GM19467 (cell line): ENCODE data around the gene ASIC1.
A peak's percentile ranks its signal among the peaks of the same experiment; 100 is the strongest.
"Not testable (repeated sequence)": the region's sequence is repeated elsewhere in the genome, so short reads cannot be mapped to it uniquely, and the experiment has no call there.

Source experiments
- ATAC-seq: cut with Tn5 transposase; IDR thresholded peaks from one replicate; pipeline ENCODE4 v1.9.1; 2021; ENCODE audit warnings: mild to moderate bottlenecking, moderate library complexity; ENCODE audit not compliant: unreplicated experiment

ASIC1 gene

GRCh38 chr12:50057000-50057841 lies at the start of gene ASIC1:
TSS of gene ASIC1 (plus strand) at chr12:50057596. CDS start at chr12:50058767, 1,171 bp downstream.
- no peak for ATAC-seq

DNA sequence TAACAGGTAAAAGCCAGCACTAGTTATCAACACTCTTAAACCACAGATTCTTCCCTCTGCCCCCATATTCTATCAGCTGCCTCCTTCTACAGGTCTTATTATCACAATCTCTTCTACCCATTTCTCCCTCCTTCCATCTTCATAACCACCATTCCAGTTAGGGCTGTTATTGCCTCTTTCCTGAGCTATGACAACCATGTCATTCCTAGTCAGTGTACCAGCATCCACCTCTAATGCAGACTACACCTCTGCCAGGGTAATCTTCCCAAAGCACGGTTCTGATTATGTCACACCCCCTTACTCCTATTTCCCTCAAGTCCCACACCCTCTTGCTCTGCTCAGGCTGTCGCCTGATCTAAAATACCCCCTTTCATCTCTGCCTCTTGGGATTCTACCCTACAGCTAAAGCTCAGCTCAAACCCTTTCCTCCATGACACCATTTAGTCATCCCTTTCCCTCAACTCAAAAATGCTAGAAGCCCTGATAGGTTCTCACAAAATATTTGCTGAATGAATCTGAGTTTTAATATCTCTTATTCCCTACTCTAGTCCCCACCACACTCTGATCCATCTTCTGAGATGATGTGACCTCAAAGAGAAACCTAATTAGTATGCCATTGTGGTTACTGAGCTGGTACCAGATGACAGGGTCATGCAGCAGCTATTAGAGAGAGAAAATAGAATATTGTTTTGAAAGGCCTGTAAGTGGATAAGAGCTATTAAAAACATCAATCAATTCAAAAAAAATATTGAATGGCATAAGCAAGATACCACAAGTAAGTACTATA lies 43.8 kb upstream of the ASIC1 start:
- ATAC-seq = no peak

GRCh38 chr12:50014342-50014741 lies 43.1 kb upstream of the ASIC1 start:
- no peak for ATAC-seq

- ATAC-seq = no peak
These were observed 40.6 kb upstream of the ASIC1 start for GRCh38 chr12:50016501-50017475.

DNA sequence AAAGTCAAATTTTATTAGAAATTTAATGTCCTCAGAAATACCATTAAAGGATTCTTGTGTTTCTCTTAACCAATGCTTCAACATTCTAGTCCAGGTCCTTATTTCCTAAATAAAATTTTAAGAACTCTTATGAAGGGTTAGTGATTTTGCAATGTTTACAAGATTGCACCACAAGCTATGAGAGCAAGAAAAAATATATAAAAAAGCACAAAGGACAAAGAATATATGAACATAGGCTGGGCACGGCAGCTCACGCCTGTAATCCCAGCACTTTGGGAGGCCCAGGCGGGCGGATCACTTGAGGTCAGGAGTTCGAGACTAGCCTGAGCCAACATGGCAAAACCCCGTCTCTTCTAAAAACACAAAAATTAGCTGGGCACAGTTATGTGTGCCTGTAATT lies 39.8 kb upstream of the ASIC1 start:
- no peak for ATAC-seq

GRCh38 chr12:50018154-50018553 lies 39.2 kb upstream of the ASIC1 start:
- ATAC-seq = no peak

- ATAC-seq = no peak
These were observed 38.4 kb upstream of the ASIC1 start for GRCh38 chr12:50018968-50019367.

DNA sequence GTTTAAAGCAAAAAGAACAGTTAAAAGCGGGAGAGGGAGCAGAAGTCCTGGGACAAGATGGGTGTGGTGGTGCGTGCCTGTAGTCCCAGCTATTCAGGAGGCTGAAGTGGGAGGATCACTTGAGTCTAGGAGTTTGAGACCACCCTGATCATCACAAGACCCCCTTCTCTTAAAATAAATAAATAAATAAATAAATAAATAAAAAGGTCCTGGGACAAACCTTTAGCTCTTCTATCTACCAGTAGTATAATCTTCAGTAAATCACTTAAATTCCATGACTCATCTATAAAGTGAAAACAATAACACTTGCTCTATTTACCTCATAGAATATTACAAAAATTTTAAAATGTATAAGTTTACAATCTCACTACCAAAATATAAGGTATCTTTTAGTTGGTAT lies 37.9 kb upstream of the ASIC1 start:
- no peak for ATAC-seq

DNA sequence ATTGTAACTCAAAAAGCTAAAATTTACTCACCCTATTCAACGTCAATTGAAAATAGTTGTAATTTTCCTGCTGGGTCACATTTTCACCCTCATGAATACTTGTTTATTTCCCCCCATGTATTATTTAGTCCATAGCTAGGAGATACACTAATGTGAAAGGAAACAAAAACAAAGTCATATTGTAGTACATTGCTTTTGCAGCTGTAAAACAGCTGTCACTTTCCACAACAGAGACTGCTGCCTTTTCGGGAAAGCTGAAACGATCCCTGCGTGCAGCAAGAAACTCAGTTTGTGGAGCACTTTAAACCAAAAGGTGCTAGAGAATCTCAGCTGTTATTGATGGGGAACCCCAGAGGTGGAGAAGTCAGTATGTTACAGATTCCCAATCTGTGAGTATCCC lies 36.4 kb upstream of the ASIC1 start:
- no peak for ATAC-seq

- no peak for ATAC-seq
These were observed 34.5 kb upstream of the ASIC1 start for GRCh38 chr12:50022903-50023302.

DNA sequence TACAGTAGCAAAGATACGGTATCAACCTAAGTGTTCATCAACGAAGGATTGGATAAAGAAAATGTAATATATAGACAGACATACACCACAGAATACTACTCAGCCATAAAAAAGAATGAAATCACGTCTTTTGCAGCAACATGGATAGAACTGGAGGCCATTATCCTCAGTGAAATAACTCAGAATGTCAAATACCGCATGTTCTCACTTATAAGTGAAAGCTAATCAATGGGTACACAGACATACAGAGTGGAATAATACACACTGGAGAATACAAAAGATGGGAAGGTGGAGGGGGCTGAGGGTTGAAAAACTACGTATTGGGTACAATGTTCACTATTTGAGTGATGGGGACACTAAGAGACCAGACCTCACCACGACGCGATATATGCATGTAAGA lies 33.2 kb upstream of the ASIC1 start:
- ATAC-seq = no peak

GRCh38 chr12:50024805-50025186 lies 32.6 kb upstream of the ASIC1 start:
- no peak for ATAC-seq

GRCh38 chr12:50025187-50026059 lies 32.0 kb upstream of the ASIC1 start, which contains the start of gene RACGAP1:
TSS of gene RACGAP1 (minus strand) at chr12:50025494. CDS start at chr12:50016715, 8,779 bp downstream.
- ATAC-seq = peak; percentile 97

- ATAC-seq = no peak
These were observed 30.7 kb upstream of the ASIC1 start for GRCh38 chr12:50026691-50027090.

DNA sequence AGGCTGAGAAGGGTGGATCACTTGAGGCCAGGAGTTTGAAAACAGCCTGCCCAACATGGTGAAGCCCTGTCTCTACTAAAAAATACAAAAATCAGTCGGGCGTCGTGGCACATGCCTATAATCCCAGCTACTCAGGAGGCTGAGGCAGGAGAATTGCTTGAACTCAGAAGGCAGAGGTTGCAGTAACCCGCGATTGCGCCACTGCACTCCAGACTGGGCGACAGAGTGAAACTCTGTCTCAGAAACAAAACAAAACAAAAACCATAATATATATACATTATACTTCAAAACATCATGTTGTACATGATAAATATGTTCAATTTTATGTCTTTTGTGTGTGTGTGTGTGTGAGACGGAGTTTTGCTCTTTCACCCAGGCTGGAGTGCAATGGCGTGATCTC lies 26.9 kb upstream of the ASIC1 start:
- not testable (repeated sequence) for ATAC-seq

- ATAC-seq = no peak
These were observed 24.9 kb upstream of the ASIC1 start for GRCh38 chr12:50032515-50032853.

GRCh38 chr12:50032854-50033581 lies 24.4 kb upstream of the ASIC1 start:
- ATAC-seq = no peak

DNA sequence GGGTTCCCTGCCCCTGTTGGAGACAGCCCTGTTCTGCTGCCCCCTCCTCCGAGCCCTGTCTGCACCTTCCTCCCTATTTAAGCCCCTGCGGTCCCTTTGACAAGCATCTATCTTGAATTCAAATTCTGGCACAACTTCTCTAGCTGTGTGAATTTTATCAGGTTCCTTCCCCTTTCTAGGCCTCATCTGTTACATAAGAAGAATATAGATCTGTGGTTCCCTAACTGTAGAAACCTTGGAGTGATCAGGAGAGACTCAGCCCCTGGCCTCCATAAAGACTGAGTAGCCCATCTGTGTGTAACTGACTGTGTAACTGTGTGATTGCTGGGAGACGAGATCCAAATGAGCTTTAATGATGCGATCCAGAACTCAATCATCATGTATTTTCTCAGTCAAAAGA lies 19.1 kb upstream of the ASIC1 start:
- no peak for ATAC-seq

DNA sequence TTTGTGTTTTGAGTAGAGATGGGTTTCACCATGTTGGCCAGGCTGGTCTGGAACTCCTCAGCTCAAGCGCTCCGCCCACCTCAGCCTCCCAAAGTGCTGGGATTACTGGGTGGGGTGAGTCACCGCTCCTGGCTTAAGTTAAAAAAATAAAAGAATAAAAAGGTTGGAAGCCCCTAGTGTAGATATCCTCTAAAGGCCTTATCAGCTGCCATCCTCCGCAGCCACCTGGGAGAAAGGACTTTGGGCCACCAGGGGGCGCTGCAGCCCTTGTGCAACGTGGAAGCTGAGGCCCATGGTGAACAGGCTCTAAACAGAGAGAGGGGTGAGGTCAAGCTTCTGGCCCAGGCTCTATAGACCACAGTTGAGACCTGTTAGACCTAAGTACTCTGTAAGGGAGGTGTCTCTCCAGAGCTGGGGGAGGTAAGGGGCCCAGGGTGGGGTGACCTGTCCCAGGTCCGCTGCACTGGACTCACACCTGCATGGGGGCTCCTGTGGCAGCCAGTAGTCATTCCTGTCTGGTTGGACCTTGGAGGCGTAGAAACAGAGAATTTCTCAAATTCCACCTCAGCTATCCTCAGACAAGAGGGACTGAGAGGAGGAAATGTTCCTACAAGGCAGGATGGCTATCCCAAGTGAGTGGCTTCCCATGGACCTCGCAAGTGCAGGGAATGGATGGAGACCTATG lies 18.1 kb upstream of the ASIC1 start:
- no peak for ATAC-seq
